Kasumi-1 (cell line): ENCODE data around the gene NAV3.

ENCODE experiments used
- DNase-seq, 2 experiments: peaks; one replicate each; lab custom pipeline; 2025; lab: John Stamatoyannopoulos, UW

NAV3 gene

GRCh38 chr12:77992760-77993159 lies 162.1 kb downstream of the NAV3 start:
- DNase-seq: no peak

- DNase-seq: no peak
Measured at GRCh38 chr12:77993658-77994057, 163.0 kb downstream of the NAV3 start.

DNA sequence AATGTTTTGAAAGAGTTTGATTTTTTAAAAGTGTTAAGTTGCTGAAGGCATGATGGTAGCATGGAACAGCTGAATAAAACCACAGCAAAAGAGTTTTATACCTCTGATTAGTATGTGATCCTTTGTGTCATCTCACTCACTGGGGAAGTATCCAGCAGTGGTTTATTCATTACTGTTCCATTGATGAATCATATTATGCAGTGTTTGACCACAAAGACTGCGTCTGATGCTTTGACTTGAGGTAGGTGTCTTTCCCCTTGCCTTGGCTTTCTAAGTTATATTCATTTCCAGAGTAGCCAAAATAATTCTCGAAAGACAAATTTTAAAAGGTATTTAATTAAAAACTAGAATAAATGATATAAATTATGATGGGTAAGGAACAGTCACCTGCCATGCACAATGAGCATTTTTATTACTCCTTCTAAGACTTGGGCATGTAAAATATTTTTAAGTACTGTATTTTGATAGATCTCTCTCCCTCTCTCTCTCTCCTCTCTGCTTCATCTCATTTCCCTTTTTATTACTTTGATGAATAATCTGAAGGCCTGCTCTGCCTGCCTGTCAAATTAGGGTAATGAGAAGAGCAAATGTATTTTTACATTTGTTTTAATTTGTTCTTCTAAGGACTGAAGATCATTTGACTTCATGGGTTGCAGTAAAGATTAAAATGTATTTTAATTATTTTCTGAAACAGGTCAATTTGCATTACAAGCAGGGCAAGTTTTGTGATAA lies 164.9 kb downstream of the NAV3 start:
- no peak for DNase-seq

- DNase-seq: no peak
Measured at GRCh38 chr12:77996670-77997069, 166.0 kb downstream of the NAV3 start.

DNA sequence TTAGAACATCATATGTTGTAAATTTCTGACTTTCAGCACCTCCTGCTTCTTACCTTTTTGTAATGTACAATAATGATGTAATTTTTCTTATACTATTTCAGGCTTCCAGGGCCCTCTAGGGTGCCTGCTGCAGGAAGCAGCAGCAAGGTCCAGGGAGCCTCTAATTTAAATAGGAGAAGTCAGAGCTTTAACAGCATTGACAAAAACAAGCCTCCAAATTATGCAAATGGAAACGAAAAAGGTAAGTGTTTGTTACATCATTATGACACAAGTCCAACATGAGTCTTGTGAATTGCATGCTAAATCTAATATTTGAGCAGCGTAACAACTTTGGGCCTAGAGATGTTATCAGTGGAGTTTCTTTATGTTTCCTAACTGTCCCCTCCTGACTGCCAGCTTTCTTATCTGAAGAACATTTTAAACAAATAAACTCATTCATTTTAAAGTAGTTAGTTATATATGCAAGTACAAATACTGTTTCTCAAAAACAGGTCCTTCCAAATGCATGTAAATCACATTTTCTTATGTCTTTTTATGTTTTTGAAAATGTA lies 167.6 kb downstream of the NAV3 start:
- no peak for DNase-seq

GRCh38 chr12:77999074-77999715 lies 168.5 kb downstream of the NAV3 start:
- peak; percentile 77 to 87 for DNase-seq

DNA sequence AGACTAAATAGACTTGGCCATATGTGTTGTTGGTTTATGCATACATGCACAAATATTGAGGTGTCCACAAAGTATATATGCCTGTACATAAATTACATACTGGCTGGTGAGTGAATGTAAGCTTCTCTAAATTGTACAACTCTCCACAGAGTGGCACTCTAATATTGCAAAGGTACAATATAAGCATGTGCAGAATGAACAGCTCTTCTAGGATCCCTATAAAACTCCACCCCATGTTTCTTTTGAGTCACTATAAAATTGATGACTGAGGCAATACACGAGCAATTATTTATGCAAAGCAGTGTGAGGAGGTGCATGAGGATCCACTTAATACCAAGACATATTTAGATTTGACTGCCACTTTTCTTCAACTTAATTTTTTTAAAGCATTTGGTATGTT lies 172.2 kb downstream of the NAV3 start:
- peak; percentile 6 to 14 for DNase-seq

GRCh38 chr12:78004249-78005093 lies 173.8 kb downstream of the NAV3 start:
- no peak for DNase-seq

- no peak for DNase-seq
Measured at GRCh38 chr12:78005094-78005492, 174.4 kb downstream of the NAV3 start.

DNA sequence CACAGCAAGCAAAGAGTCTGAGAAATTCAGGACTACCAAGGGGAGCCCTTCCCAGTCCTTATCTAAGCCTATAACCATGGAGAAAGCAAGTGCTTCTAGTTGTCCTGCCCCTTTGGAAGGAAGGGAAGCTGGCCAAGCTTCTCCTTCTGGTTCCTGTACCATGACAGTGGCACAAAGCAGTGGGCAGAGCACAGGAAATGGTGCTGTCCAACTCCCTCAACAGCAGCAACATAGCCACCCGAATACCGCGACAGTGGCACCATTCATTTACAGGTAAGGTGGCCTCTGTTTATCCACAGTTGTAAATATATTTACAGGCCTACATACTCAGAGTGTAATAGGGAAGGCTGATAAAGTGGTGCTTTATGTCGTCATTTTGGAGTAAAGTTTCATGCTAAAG lies 176.5 kb downstream of the NAV3 start:
- no peak for DNase-seq

DNA sequence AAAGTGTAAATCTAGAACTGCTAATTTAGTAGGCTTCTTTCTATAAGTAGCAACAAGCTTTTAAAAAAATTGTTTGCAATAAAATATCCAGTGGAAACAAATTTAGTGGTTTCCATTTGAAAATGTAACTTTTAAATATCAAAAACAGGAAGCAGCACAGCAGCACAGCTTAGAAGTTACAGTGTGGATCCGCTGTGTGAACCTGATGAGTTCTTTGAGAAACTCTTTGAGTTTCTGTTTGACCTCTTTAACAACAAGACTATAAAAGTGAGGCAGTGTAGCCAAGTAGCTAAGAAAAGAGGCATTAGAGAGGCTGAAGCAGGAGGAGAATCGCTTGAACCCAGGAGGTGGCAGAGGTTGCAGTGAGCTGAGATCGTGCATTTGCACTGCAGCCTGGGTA lies 178.3 kb downstream of the NAV3 start:
- no peak for DNase-seq

- DNase-seq: no peak
Measured at GRCh38 chr12:78018171-78018910, 187.6 kb downstream of the NAV3 start.

GRCh38 chr12:78018939-78019338 lies 188.2 kb downstream of the NAV3 start:
- no peak for DNase-seq

DNA sequence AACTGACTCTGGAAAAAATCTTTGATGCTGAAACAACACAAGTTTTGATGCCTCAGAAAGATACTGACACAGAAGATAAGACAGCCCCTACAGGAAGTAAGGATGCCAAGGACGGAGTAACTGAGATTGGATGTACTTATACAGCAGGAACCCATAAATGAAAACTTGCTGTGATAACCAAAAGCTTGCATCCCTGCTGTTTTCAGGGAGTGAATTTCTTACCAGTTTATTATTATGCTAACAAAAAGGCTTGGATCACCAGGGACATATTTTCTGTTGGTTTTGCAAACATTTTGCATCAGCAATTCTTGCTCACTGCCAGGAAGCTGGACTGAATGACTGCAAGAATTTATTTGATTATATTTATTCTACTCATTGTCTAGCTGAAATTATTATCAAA lies 197.7 kb downstream of the NAV3 start:
- DNase-seq: no peak

- peak; percentile 70 to 75 for DNase-seq
Measured at GRCh38 chr12:78034025-78034424, 203.3 kb downstream of the NAV3 start.

DNA sequence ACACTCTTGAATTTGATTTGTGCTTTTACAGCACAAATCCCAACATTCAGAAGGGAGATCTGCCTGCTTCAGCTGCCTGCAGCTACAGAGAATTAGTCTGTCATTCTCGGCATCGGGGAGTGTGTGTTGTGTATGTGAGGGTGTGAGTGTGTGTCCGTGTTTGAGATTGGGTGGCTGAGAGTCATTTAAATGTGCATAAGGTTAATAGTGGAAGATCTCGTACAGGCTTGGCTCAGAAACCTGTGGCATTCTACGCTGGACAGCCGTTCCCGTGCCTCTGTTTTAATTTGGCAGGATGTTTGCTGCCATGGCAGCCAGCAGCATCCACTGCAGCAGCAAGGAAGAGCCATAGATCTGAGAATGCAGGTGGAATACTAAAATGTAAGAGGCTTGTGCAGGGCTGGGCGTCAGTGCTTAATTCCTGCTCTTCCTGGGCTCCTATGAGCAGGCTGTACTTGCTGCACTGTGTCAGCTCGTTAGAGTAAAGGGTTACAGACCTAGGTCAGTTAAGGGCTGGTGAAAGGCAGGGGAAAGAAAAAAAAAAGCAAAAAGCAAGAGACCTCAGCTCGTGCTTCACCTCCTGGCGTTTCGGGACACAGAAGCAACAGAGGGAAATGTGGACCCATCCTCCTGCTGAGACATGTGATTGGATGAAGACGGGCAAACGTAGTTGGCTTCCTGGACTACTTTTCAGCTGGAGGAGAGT lies 205.4 kb downstream of the NAV3 start:
- DNase-seq: no peak

DNA sequence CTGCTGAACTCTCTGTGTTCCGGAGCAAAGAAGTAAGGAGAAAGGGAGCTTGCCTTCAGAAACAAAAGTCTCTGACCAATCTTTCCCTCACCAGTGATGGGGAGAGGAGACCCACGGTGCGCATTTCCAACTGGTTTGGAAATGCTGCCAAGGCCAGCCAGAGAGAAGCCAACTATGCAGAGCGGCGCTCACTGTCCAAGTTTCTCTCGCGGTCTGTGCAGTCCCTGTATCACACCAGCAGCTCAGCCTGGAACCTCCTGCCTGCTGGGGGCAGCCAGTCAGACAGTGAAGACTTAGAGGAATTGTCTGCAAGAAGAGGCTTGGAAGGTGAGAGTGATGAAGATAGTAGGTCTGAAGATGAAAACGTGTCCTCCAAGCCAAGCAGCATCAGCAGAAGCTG lies 206.2 kb downstream of the NAV3 start:
- no peak for DNase-seq

- no peak for DNase-seq
Measured at GRCh38 chr12:78037707-78038106, 207.0 kb downstream of the NAV3 start.

DNA sequence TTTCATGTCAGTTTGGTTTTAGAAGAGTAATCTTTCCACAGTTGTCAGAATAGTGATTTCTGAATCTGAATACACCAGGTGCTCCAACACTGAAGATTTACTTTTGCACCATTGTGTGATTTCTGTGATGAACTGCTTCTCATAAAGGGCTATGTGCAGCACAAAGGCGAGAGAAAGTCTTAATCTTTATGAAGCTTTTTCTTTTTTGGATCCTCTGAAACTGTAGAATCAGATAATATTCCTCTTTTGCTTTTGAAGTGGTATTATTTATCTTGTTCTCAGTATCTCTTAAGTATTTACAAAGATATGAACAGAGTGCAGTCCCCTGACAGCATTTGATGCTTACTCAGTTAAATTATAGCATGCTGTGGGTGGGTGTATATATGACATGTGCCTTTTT lies 207.8 kb downstream of the NAV3 start:
- DNase-seq: no peak

- DNase-seq: no peak
Measured at GRCh38 chr12:78038986-78039385, 208.3 kb downstream of the NAV3 start.

GRCh38 chr12:78040111-78040510 lies 209.4 kb downstream of the NAV3 start:
- DNase-seq: no peak
